ENCODE data around the gene SENP3. TPM values are rescaled to one million over a fixed set of nuclear protein-coding genes. Genes with fewer than 3 reads are reported as not detected.
A peak's percentile ranks its signal among the peaks of the same experiment; 100 is the strongest.

Gene SENP3
- total and polyA plus RNA-seq, 2 of the 13 experiments (the other 11 are each of a cell fraction or from before 2014, with no cell fraction given), result 55.8 to 75.4 TPM

DNA sequence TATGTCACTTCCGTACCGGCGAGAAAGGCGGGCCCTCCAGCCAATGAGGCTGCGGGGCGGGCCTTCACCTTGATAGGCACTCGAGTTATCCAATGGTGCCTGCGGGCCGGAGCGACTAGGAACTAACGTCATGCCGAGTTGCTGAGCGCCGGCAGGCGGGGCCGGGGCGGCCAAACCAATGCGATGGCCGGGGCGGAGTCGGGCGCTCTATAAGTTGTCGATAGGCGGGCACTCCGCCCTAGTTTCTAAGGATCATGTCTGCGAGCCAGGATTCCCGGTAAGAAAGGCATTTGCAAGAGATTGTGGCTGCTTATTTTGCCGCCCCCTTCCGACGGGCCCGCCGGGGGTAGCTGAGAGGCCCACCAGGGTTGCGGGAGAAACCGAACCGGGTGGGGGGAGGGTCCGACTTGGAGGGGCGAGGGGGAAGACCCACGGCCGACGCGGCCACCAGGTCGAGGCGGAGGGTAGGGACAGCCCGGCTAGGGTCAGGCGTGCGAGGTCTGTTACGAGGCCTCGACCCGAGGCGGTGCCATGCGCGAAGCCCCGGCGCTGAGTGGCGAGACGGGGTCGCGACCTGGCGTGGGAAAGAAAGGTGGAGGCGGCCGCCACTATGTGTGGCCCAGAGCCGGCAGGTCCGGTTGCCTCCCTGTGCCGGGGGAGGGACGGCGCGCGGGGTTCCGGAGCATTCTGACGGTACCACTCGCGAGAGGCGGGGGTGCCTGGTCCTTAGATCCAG lies 11.0 kb downstream of the SENP3 start (continued):
- TF ChIP-seq ZEB1 (IDR thresholded peaks at IDR 0.05; ENCODE audit: insufficient replicate concordance, low read depth) (no peak), IKZF1 (IDR thresholded peaks at IDR 0.05) (no peak), NFE2L1 (CRISPR knock-in tag; IDR thresholded peaks at IDR 0.05; ENCODE audit: borderline replicate concordance) (no peak), ZNF12 (CRISPR knock-in tag; IDR thresholded peaks at IDR 0.05) (no peak), REL (CRISPR knock-in tag; conservative IDR thresholded peaks at IDR 0.05) (peak; percentile 83; the same call in 1 of the 2 replicates), RFX5 (IDR thresholded peaks at IDR 0.05; ENCODE audit: low read depth, low read length) (0 out of 2 replicates have a peak, but pooled peaks have one; percentile 55), ZKSCAN1 (IDR thresholded peaks at IDR 0.05; ENCODE audit: low read length) (no peak), LRRFIP1 (CRISPR knock-in tag; conservative IDR thresholded peaks at IDR 0.05) (no peak), MAF1 (CRISPR knock-in tag; IDR thresholded peaks at IDR 0.05; ENCODE audit: borderline replicate concordance) (0 out of 2 replicates have a peak, but pooled peaks have one; percentile 19), TOPORS (CRISPR knock-in tag; IDR thresholded peaks at IDR 0.05) (0 out of 2 replicates have a peak, but pooled peaks have one; percentile 57), HHEX (CRISPR knock-in tag; IDR thresholded peaks at IDR 0.05) (no peak), TSC22D2 (CRISPR knock-in tag; IDR thresholded peaks at IDR 0.05; ENCODE audit: borderline replicate concordance) (peak; percentile 32; the same call in 1 of the 2 replicates), ZNF430 (CRISPR knock-in tag; IDR thresholded peaks at IDR 0.05) (no peak; the same call in 1 of the 2 replicates), ZSCAN12 (CRISPR knock-in tag; IDR thresholded peaks at IDR 0.05) (no peak), ZNF589 (CRISPR knock-in tag; conservative IDR thresholded peaks at IDR 0.05) (peak; percentile 81), MTA3 (CRISPR knock-in tag; IDR thresholded peaks at IDR 0.05) (no peak)
- TF ChIP-seq, protein P1, sequence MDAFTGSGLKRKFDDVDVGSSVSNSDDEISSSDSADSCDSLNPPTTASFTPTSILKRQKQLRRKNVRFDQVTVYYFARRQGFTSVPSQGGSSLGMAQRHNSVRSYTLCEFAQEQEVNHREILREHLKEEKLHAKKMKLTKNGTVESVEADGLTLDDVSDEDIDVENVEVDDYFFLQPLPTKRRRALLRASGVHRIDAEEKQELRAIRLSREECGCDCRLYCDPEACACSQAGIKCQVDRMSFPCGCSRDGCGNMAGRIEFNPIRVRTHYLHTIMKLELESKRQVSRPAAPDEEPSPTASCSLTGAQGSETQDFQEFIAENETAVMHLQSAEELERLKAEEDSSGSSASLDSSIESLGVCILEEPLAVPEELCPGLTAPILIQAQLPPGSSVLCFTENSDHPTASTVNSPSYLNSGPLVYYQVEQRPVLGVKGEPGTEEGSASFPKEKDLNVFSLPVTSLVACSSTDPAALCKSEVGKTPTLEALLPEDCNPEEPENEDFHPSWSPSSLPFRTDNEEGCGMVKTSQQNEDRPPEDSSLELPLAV (CRISPR knock-in tag; conservative IDR thresholded peaks at IDR 0.05; ENCODE audit: low read depth), result 0 out of 2 replicates have a peak, but pooled peaks have one; percentile 62
- TF ChIP-seq, protein P2, sequence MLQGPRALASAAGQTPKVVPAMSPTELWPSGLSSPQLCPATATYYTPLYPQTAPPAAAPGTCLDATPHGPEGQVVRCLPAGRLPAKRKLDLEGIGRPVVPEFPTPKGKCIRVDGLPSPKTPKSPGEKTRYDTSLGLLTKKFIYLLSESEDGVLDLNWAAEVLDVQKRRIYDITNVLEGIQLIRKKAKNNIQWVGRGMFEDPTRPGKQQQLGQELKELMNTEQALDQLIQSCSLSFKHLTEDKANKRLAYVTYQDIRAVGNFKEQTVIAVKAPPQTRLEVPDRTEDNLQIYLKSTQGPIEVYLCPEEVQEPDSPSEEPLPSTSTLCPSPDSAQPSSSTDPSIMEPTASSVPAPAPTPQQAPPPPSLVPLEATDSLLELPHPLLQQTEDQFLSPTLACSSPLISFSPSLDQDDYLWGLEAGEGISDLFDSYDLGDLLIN (CRISPR knock-in tag; IDR thresholded peaks at IDR 0.05; ENCODE audit: borderline replicate concordance), result no peak
- TF ChIP-seq, protein P3, sequence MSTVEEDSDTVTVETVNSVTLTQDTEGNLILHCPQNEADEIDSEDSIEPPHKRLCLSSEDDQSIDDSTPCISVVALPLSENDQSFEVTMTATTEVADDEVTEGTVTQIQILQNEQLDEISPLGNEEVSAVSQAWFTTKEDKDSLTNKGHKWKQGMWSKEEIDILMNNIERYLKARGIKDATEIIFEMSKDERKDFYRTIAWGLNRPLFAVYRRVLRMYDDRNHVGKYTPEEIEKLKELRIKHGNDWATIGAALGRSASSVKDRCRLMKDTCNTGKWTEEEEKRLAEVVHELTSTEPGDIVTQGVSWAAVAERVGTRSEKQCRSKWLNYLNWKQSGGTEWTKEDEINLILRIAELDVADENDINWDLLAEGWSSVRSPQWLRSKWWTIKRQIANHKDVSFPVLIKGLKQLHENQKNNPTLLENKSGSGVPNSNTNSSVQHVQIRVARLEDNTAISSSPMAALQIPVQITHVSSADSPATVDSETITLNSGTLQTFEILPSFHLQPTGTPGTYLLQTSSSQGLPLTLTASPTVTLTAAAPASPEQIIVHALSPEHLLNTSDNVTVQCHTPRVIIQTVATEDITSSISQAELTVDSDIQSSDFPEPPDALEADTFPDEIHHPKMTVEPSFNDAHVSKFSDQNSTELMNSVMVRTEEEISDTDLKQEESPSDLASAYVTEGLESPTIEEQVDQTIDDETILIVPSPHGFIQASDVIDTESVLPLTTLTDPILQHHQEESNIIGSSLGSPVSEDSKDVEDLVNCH (CRISPR knock-in tag; IDR thresholded peaks at IDR 0.05), result no peak
